GM12878 (cell line): Measurements from ENCODE around the gene ALDH1A1. TPM values are rescaled to one million over a fixed set of nuclear protein-coding genes. Genes with fewer than 3 reads are reported as not detected.

Experiments
- MXI1 ChIP-seq: fragments of 150-350 bp; IDR thresholded peaks from 2 replicates; pipeline ENCODE4 v1.6.1; 2011; ENCODE audit warnings: low read depth, mild to moderate bottlenecking, inconsistent platforms, low read length, improper control_type of control experiment
- SMARCA5 ChIP-seq: fragments of 450-650 bp; IDR thresholded peaks from 2 replicates; pipeline ENCODE4 v1.6.1; 2017; ENCODE audit warnings: mild to moderate bottlenecking
- TBL1XR1 ChIP-seq: IDR thresholded peaks from 2 replicates; pipeline ENCODE4 v1.6.1; 2012; ENCODE audit warnings: low read depth, low read length, improper control_type of control experiment
- ZNF384 ChIP-seq: IDR thresholded peaks from 2 replicates; pipeline ENCODE4 v1.6.1; 2012; ENCODE audit warnings: low read depth, mild to moderate bottlenecking, low read length, improper control_type of control experiment, borderline replicate concordance
- polyA plus RNA-seq, 11 experiments: library from polyadenylated mRNA; depleted of rRNA in 4 of 11; unstranded in 6 of 11; stranded (reverse) in 5 of 11; fragments of >200 nt; fragmentation: Nextera tagmentation in 4 of 11; fragmentation: Illumina TruSeq in 1 of 11; extraction: Ambion mirVana in 4 of 11; extraction: Trizol in 1 of 11; gene quantifications; 1 replicate in 1 of 11; 2 replicates in 10 of 11; pipeline versions ENCODE4 v1.2.1 to v1.2.3, GENCODE V29; 2011 to 2016; ENCODE audit warnings: inconsistent platforms in 2 of 11, missing spikeins in 2 of 11, low read depth in 1 of 11
- total RNA-seq, 4 experiments: library from RNA; depleted of rRNA in 3 of 4; stranded (reverse); fragments of >200 nt in 3 of 4; fragmentation: Illumina TruSeq in 1 of 4; extraction: Trizol in 1 of 4; gene quantifications; 2 replicates each; pipeline versions ENCODE4 v1.2.1 to v1.2.3, GENCODE V29; 2013 to 2021
- TF ChIP-seq, protein P1 (sequence below): IDR thresholded peaks from 2 replicates; pipeline ENCODE4 v1.6.1; 2011; ENCODE audit warnings: borderline replicate concordance, low read depth, mild to moderate bottlenecking, moderate library complexity, mixed read lengths, low read length; ENCODE audit not compliant: insufficient read depth; ENCODE audit errors: extremely low read length
- TF ChIP-seq, protein P2 (sequence below): fragments of 450-650 bp; IDR thresholded peaks from 2 replicates; pipeline ENCODE4 v1.6.1; 2014; ENCODE audit warnings: mild to moderate bottlenecking
- TF ChIP-seq, protein P3 (sequence below): IDR thresholded peaks from 2 replicates; pipeline ENCODE4 v1.6.1; 2012; ENCODE audit warnings: mild to moderate bottlenecking, low read depth, low read length

ALDH1A1 gene
- total and polyA plus RNA-seq, 10 of the 15 experiments (the other 5 are each of a cell fraction or from before 2014, with no cell fraction given) = 0.03 to 0.54 TPM; not detected in 8

DNA sequence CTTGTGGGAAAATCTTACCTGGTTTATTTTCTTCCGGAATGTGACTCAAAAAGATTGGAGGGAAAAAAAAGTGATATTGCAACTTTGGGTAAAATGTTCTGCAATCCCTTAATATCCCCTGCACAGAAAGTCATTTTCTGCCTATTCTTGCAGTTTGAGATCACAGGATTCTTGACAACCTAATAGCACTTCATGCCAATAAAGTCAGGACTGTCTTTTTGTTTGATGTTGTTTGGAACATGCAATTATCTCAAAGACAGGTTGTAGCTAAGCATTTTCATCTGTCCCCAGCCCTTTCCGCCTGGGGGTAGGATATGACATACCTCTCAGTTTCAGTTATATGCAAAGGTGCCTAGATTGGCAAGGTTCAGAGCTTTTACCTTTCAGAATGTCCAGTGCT lies 63.9 kb downstream of the ALDH1A1 start (continued):
- TF ChIP-seq, protein P1, sequence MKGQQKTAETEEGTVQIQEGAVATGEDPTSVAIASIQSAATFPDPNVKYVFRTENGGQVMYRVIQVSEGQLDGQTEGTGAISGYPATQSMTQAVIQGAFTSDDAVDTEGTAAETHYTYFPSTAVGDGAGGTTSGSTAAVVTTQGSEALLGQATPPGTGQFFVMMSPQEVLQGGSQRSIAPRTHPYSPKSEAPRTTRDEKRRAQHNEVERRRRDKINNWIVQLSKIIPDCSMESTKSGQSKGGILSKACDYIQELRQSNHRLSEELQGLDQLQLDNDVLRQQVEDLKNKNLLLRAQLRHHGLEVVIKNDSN = no peak
- TF ChIP-seq MXI1 (no peak), SMARCA5 (no peak), TBL1XR1 (no peak), ZNF384 (no peak)
- TF ChIP-seq, protein P2, sequence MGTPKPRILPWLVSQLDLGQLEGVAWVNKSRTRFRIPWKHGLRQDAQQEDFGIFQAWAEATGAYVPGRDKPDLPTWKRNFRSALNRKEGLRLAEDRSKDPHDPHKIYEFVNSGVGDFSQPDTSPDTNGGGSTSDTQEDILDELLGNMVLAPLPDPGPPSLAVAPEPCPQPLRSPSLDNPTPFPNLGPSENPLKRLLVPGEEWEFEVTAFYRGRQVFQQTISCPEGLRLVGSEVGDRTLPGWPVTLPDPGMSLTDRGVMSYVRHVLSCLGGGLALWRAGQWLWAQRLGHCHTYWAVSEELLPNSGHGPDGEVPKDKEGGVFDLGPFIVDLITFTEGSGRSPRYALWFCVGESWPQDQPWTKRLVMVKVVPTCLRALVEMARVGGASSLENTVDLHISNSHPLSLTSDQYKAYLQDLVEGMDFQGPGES = no peak
- TF ChIP-seq, protein P3, sequence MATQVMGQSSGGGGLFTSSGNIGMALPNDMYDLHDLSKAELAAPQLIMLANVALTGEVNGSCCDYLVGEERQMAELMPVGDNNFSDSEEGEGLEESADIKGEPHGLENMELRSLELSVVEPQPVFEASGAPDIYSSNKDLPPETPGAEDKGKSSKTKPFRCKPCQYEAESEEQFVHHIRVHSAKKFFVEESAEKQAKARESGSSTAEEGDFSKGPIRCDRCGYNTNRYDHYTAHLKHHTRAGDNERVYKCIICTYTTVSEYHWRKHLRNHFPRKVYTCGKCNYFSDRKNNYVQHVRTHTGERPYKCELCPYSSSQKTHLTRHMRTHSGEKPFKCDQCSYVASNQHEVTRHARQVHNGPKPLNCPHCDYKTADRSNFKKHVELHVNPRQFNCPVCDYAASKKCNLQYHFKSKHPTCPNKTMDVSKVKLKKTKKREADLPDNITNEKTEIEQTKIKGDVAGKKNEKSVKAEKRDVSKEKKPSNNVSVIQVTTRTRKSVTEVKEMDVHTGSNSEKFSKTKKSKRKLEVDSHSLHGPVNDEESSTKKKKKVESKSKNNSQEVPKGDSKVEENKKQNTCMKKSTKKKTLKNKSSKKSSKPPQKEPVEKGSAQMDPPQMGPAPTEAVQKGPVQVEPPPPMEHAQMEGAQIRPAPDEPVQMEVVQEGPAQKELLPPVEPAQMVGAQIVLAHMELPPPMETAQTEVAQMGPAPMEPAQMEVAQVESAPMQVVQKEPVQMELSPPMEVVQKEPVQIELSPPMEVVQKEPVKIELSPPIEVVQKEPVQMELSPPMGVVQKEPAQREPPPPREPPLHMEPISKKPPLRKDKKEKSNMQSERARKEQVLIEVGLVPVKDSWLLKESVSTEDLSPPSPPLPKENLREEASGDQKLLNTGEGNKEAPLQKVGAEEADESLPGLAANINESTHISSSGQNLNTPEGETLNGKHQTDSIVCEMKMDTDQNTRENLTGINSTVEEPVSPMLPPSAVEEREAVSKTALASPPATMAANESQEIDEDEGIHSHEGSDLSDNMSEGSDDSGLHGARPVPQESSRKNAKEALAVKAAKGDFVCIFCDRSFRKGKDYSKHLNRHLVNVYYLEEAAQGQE = no peak
